GM21825 (cell line): Measurements from ENCODE around the gene GGA1.
"Not testable (repeated sequence)": the region's sequence is repeated elsewhere in the genome, so short reads cannot be mapped to it uniquely, and the experiment has no call there.

Experiments
- ATAC-seq: cut with Tn5 transposase; IDR thresholded peaks from one replicate; pipeline ENCODE4 v1.9.1; 2021; ENCODE audit warnings: mild to moderate bottlenecking, moderate library complexity; ENCODE audit not compliant: unreplicated experiment

The GGA1 gene

DNA sequence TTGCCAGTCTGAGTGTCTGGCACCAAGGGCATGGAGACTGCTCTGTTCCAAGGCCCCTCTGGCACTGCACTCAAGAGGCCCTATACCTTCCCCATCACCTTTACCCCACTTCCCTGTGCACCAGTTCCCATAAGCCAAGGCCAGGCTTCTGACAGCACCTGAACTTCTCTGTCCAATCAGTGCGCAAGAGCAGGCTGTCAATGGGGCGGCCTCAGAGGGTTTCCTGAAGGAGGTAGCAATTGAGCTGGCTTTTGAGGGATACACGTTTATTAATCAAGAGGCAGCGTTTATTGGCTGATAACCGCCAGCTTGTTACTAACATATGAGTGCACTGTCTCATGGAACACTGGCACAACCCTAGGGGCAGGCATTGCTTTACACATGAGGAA, 32.9 kb downstream of the GGA1 start:
- no peak for ATAC-seq

DNA sequence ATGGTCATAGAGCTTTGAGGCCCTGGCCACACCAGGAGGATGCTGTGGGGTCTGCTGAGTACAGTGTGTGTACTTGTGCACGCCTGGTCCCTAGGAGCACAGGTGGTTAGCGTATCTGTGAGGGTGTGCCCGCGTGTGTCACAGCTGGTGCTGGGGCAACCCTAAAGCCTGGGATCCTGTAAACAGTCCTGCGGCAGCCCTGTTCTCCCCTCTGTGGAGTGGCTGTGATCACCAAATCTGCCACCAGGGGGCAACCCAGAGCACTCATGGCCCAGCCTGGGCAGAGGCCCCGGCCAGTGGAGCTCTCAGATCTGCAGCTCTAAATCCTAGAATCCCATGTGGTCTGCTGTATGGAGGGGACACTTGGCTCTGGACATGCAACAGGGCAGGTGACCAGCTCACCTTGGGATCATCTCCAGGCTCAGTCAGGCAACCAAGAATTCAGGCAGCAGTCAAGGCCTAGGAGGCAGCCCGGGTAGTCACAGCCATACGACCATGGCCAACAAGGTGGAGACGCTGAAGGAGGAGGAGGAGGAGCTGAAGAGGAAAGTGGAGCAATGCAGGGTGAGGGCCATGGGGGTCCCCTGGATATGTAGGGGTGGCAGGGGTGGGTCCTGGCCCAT, 34.7 kb downstream of the GGA1 start:
- no peak for ATAC-seq

- ATAC-seq, result no peak
Measured at GRCh38 chr22:37647317-37647716, 38.7 kb downstream of the GGA1 start.

GRCh38 chr22:37647928-37648327, 39.3 kb downstream of the GGA1 start:
- no peak for ATAC-seq

DNA sequence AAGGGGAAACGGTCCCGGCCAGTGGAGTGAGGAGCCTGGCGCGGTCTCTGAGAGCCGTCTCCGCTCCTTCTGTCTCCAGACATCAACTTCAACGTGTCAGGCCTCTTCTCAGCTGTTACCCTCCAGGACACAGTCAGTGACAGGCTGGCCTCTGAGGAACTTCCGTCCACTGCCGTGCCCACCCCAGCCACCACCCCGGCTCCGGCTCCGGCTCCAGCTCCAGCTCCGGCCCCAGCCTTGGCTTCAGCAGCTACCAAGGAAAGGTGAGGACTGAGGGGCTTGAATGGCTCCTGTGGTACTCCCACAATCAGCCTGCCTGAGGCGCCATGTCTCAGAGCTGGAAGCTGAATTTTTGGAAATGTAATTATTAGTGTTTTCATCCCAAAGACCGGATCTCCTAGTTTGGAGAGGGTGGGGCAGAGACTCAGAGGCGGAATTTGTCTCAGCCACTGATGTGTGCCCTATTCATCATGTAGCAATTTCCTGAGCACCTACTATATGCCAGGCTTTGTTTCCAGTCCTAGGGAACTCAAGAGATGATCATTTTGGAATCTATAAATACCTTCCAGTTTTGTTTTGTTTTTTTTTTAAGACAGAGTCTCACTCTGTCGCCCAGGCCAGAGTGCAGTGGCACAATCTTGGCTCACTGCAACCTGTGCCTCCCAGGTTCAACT, 42.0 kb downstream of the GGA1 start:
- no peak for ATAC-seq

- ATAC-seq, result no peak
Measured at GRCh38 chr22:37654563-37655251, 46.1 kb downstream of the GGA1 start.

DNA sequence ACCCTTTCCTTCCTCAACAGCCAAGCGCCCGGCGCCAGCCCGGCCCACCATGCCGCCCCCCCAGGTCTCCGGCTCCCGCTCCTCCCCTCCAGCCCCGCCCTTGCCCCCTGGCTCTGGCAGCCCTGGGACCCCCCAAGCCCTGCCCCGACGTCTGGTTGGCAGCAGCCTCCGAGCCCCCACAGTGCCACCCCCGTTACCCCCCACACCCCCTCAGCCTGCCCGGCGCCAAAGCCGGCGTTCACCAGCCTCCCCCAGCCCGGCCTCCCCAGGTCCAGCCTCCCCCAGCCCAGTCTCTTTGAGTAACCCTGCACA, 46.6 kb downstream of the GGA1 start:
- ATAC-seq, result no peak

DNA sequence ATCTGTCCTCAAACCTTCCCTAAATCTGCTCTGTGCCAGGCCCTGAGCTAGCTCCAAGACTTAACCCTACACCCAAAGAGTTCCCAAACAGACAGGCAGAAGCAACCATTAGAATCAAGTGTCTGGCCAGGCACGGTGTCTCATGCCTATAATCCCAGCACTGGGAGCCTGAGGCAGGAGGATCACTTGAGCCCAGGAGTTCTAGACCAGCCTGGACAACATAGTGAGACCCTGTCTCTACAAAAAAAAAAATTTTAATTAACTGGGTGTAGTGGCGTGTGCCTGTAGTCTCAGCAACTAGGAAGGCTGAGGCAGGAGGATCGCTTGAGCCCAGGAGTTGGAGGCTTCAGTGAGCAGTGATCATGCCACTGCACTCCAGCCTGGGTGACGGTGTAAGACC, 47.9 kb downstream of the GGA1 start:
- not testable (repeated sequence) for ATAC-seq

DNA sequence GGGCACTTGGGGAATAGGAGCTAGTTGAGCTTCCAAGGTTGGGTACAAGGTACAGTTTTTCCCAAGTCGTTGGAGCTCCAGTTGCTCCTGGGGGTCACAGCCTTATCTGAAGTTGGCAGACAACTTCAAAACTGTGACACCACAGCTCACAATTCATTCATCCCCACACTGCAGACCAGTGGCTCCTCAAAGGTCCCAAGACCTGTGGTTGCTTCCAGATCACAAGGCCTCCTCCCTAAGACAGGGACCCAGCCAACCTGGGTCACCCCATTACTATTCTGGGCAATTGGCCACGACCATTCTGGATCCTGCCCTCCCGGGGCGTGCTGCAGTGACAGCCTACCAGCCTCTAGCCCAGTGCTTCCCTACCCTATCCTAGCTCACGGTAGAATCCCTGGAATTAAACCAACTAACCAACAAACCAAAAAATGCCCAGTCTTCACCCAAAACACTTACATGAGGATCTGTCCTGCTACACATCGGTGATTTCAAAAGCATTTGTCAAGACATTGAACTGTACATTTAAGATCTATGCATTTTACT, 49.0 kb downstream of the GGA1 start:
- ATAC-seq, result no peak

- peak; percentile 70 for ATAC-seq
Measured at GRCh38 chr22:37658133-37659065, 49.8 kb downstream of the GGA1 start, which contains the start of gene PDXP. Gene PDXP, plus strand, starts transcription at chr22:37658723. Its CDS starts 60 bp downstream, at chr22:37658783.

GRCh38 chr22:37659066-37659896, 50.6 kb downstream of the GGA1 start:
- no peak for ATAC-seq

DNA sequence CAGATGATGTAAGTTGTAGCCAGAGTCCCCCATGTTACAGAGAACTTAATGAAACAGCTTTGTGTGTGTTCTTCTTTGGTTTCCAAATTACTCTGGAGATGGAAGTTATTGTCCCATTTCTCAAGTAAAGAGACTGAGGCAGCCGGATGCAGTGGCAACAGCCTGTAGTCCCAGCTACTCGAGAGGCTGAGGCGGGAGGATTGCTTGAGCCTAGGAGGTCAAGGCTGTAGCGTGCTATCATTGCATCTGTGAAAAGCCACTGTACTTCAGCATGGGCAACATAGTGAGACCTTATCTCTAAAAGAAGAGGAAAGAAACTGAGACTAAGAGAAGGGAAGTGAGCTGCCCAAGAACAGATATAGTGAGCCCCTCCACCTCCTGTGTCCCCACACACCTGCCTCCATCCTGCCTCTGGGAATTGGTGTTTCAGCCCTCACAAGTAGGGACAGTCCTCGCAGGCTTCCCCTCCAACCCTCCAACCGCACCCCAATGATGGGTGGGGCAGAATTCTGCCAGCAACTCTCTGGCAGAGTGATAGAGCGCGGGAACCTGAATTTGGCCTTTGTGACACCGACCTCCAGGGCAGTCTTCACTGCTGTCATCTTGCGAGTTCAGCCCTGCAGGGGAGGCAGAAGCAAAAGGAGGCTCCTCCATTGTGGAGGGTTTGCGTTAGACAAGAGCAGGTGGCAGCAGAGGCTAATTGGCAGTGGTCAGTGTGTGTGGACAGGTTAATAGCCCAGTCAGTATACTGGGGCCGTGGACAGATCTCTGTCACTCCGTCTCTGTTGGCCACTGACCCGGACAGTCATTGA, 51.5 kb downstream of the GGA1 start:
- no peak for ATAC-seq

- no peak for ATAC-seq
Measured at GRCh38 chr22:37660709-37661045, 52.0 kb downstream of the GGA1 start.

- no peak for ATAC-seq
Measured at GRCh38 chr22:37661160-37661924, 52.7 kb downstream of the GGA1 start.

GRCh38 chr22:37662039-37662438, 53.4 kb downstream of the GGA1 start:
- ATAC-seq, result no peak

GRCh38 chr22:37663521-37664140, 55.0 kb downstream of the GGA1 start:
- ATAC-seq, result no peak

DNA sequence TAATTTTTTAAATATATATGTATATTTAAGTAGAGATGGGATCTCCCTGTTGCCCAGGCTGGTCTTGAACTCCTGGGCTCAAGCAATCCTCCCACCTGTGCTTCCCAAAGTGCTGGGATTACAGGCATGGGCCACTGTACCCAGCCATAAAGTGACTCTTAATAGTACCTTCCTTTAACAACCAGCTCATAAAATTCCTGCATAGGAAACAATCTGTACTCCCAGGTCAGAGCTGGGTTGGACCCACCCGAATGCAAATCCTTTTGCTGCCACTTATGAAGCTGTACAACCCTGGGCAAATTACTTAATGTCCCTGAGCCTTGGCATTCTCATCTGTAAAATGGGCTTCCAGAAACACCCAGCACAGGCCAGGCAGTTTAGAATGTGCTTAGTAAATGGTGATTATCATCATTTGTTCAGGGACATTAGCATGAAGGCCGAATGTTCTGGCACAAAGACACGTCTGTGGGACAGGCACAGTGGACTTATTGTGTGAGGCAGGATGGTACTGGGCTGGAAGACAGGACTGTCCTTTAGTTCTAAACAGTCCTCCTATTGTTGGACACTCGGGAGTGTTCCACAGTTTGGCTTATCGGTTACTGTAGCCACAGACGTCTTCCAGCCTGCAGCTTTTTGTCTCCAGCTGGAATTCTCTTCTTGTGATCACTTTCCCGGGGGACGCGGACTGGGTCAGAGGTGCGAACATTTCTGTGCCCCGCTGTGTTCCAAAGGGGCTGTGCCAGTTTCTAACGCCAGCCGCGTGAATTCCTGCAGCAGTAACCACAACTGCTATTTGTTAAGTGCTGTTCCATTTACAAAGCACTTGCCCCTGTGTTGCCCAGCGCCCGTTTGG, 55.8 kb downstream of the GGA1 start:
- ATAC-seq, result no peak
